HEK293 (cell line): ENCODE measurements around the gene METTL24.
"Not testable (repeated sequence)": the region's sequence is repeated elsewhere in the genome, so short reads cannot be mapped to it uniquely, and the experiment has no call there.

Experiments used
- CTCF ChIA-PET: fragments of 350-600 bp; formaldehyde crosslinking; extraction: SDS; loops from one replicate; lab custom pipeline; 2021; ENCODE audit warnings: antibody characterized with exemption; lab: Yijun Ruan, JAX
- POLR2A ChIA-PET: fragments of 300-600 bp; formaldehyde crosslinking; extraction: SDS; loops from one replicate; lab custom pipeline; 2020; ENCODE audit warnings: antibody characterized with exemption, inconsistent platforms; lab: Yijun Ruan, JAX
- H3K27ac ChIP-seq: fragments of 200-500 bp; sonication (Bioruptor generic); 2 replicates; pipeline ENCODE4 v1.5.1; 2014; ENCODE audit warnings: low read depth, low read length, control low read depth, inconsistent platforms; ENCODE audit errors: extremely low read depth
- H3K36me3 ChIP-seq, 2 experiments: fragments of 200-500 bp in 1 of 2; sonication (Bioruptor generic) in 1 of 2; 1 replicate in 1 of 2; 2 replicates in 1 of 2; pipeline ENCODE4 v1.5.1; 2014 to 2017; ENCODE audit warnings: inconsistent platforms in 2 of 2, low read length in 2 of 2; ENCODE audit not compliant: control insufficient read depth in 2 of 2, insufficient read depth in 1 of 2
- H3K4me1 ChIP-seq: fragments of 200-500 bp; sonication (Bioruptor generic); 2 replicates; pipeline ENCODE4 v1.5.1; 2014; ENCODE audit warnings: mild to moderate bottlenecking, low read length, inconsistent platforms; ENCODE audit not compliant: control insufficient read depth, insufficient read depth
- H3K4me3 ChIP-seq: 2 replicates; pipeline ENCODE4 v1.5.1; 2011; ENCODE audit warnings: low read depth, mild to moderate bottlenecking, control low read depth, low read length, moderate library complexity
- H3K9me3 ChIP-seq: fragments of 200-500 bp; sonication (Bioruptor generic); 2 replicates; pipeline ENCODE4 v1.5.1; 2014; ENCODE audit warnings: low read depth, low read length, inconsistent platforms; ENCODE audit not compliant: control insufficient read depth, insufficient read depth
- BCL11A ChIP-seq: fragments of 450-650 bp; formaldehyde crosslinking; IDR thresholded peaks from 2 replicates; pipeline ENCODE4 v1.5.1; 2016; ENCODE audit warnings: low read depth, missing biosample characterization, missing genetic modification characterization
- GFI1B ChIP-seq: fragments of 450-650 bp; formaldehyde crosslinking; IDR thresholded peaks from 2 replicates; pipeline ENCODE4 v1.5.1; 2016; ENCODE audit warnings: missing biosample characterization, missing genetic modification characterization
- GLIS2 ChIP-seq: fragments of 450-650 bp; formaldehyde crosslinking; IDR thresholded peaks from 2 replicates; pipeline ENCODE4 v1.5.1; 2016; ENCODE audit warnings: missing biosample characterization, missing genetic modification characterization
- KLF16 ChIP-seq: fragments of 450-650 bp; formaldehyde crosslinking; IDR thresholded peaks from 2 replicates; pipeline ENCODE4 v1.5.1; 2017; ENCODE audit warnings: missing biosample characterization, missing genetic modification characterization
- MZF1 ChIP-seq: fragments of 450-650 bp; formaldehyde crosslinking; IDR thresholded peaks from 2 replicates; pipeline ENCODE4 v1.5.1; 2017; ENCODE audit warnings: missing biosample characterization, missing genetic modification characterization, borderline replicate concordance
- OVOL3 ChIP-seq: fragments of 450-650 bp; formaldehyde crosslinking; IDR thresholded peaks from 2 replicates; pipeline ENCODE4 v1.5.1; 2016; ENCODE audit warnings: missing biosample characterization, missing genetic modification characterization
- REPIN1 ChIP-seq: fragments of 450-650 bp; formaldehyde crosslinking; IDR thresholded peaks from 2 replicates; pipeline ENCODE4 v1.5.1; 2017; ENCODE audit warnings: missing biosample characterization, missing genetic modification characterization, low read depth
- TCF7L2 ChIP-seq: IDR thresholded peaks from 2 replicates; pipeline ENCODE4 v1.6.1; 2011; ENCODE audit warnings: low read depth, mild to moderate bottlenecking, inconsistent platforms, low read length, moderate library complexity, borderline replicate concordance
- WT1 ChIP-seq: fragments of 450-650 bp; formaldehyde crosslinking; IDR thresholded peaks from 2 replicates; pipeline ENCODE4 v1.5.1; 2016; ENCODE audit warnings: missing biosample characterization, missing genetic modification characterization
- ZBTB8A ChIP-seq: fragments of 450-650 bp; formaldehyde crosslinking; IDR thresholded peaks from 2 replicates; pipeline ENCODE4 v1.5.1; 2016; ENCODE audit warnings: missing biosample characterization, missing genetic modification characterization
- ZFP37 ChIP-seq: fragments of 450-650 bp; formaldehyde crosslinking; IDR thresholded peaks from 2 replicates; pipeline ENCODE4 v1.5.1; 2016; ENCODE audit warnings: missing biosample characterization, missing genetic modification characterization
- ZNF132 ChIP-seq: fragments of 450-650 bp; formaldehyde crosslinking; IDR thresholded peaks from 2 replicates; pipeline ENCODE4 v1.5.1; 2017; ENCODE audit warnings: missing biosample characterization, missing genetic modification characterization, borderline replicate concordance
- ZNF223 ChIP-seq: fragments of 450-650 bp; formaldehyde crosslinking; IDR thresholded peaks from 2 replicates; pipeline ENCODE4 v1.5.1; 2016; ENCODE audit warnings: missing biosample characterization, missing genetic modification characterization
- ZNF311 ChIP-seq: fragments of 450-650 bp; formaldehyde crosslinking; IDR thresholded peaks from 2 replicates; pipeline ENCODE4 v1.5.1; 2017; ENCODE audit warnings: missing biosample characterization, missing genetic modification characterization, borderline replicate concordance
- ZNF324 ChIP-seq: fragments of 450-650 bp; formaldehyde crosslinking; IDR thresholded peaks from 2 replicates; pipeline ENCODE4 v1.5.1; 2016; ENCODE audit warnings: missing biosample characterization, missing genetic modification characterization
- ZNF350 ChIP-seq: fragments of 450-650 bp; formaldehyde crosslinking; IDR thresholded peaks from 2 replicates; pipeline ENCODE4 v1.5.0; 2017; ENCODE audit warnings: missing biosample characterization, mild to moderate bottlenecking, missing genetic modification characterization
- ZNF391 ChIP-seq: fragments of 450-650 bp; formaldehyde crosslinking; IDR thresholded peaks from 2 replicates; pipeline ENCODE4 v1.5.1; 2016; ENCODE audit warnings: low read depth, missing biosample characterization, missing genetic modification characterization, borderline replicate concordance
- ZNF629 ChIP-seq: fragments of 450-650 bp; formaldehyde crosslinking; IDR thresholded peaks from 2 replicates; pipeline ENCODE4 v1.5.1; 2017; ENCODE audit warnings: missing biosample characterization, missing genetic modification characterization
- ZXDB ChIP-seq: fragments of 450-650 bp; formaldehyde crosslinking; IDR thresholded peaks from 2 replicates; pipeline ENCODE4 v1.5.1; 2016; ENCODE audit warnings: missing biosample characterization, missing genetic modification characterization
- TF ChIP-seq, protein P1 (sequence below): fragments of 450-650 bp; formaldehyde crosslinking; IDR thresholded peaks from 2 replicates; pipeline ENCODE4 v1.5.1; 2017; ENCODE audit warnings: missing biosample characterization, missing genetic modification characterization
- TF ChIP-seq, protein P2 (sequence below): fragments of 450-650 bp; formaldehyde crosslinking; IDR thresholded peaks from 2 replicates; pipeline ENCODE4 v1.5.1; 2016; ENCODE audit warnings: missing biosample characterization, missing genetic modification characterization
- TF ChIP-seq, protein P3 (sequence below): fragments of 450-650 bp; formaldehyde crosslinking; IDR thresholded peaks from 2 replicates; pipeline ENCODE4 v1.5.1; 2016; ENCODE audit warnings: missing biosample characterization, missing genetic modification characterization
- TF ChIP-seq, protein P4 (sequence below): fragments of 450-650 bp; formaldehyde crosslinking; IDR thresholded peaks from 2 replicates; pipeline ENCODE4 v1.5.1; 2016; ENCODE audit warnings: missing biosample characterization, missing genetic modification characterization

METTL24 gene

DNA sequence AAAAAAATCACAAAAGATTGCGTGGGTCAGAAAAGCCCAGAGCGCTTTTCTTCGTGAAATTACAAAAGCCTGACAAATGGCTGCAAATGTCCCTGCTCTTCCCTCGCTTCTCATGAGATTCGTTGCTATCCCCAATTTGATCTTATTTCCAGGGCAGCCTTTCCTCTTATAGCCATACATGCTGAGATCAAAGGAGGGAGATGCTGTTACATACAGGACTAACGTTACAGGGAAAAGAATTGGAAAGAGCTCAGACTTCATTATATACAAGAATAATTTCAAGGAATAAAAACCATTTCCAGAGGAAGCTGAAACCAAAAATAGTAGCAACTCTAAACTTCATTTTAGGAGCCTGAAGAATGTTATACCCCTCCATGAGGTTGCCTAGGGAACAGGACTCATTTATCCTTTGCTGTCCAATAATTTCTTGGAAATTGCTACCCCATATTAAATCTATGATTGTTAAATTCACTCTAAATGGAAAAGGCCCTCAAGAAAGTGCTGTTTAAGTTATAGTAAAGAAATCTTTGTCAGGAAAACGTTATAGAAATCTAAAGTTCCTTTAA, 81.0 kb downstream of the METTL24 start:
- ChIA-PET CTCF (no interaction called here), POLR2A (no interaction called here)
- Histone ChIP-seq H3K9me3 (no peaks in the 10 kb centered on the region), H3K36me3 (no peaks in the 10 kb centered on the region), H3K4me1 (no peaks in the 10 kb centered on the region), H3K4me3 (no peak overlapping the region), H3K27ac (no peak overlapping the region)
- no peak for TF ChIP-seq ZNF311
- no peak for TF ChIP-seq ZNF132 (tag by site-specific recombination)
- TF ChIP-seq ZNF350 (tag by site-specific recombination) = no peak
- TF ChIP-seq, protein P1, sequence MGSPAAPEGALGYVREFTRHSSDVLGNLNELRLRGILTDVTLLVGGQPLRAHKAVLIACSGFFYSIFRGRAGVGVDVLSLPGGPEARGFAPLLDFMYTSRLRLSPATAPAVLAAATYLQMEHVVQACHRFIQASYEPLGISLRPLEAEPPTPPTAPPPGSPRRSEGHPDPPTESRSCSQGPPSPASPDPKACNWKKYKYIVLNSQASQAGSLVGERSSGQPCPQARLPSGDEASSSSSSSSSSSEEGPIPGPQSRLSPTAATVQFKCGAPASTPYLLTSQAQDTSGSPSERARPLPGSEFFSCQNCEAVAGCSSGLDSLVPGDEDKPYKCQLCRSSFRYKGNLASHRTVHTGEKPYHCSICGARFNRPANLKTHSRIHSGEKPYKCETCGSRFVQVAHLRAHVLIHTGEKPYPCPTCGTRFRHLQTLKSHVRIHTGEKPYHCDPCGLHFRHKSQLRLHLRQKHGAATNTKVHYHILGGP (tag by site-specific recombination) = no peak
- no peak for TF ChIP-seq ZNF629 (tag by site-specific recombination)
- no peak for TF ChIP-seq ZNF223 (tag by site-specific recombination)
- no peak for TF ChIP-seq TCF7L2
- TF ChIP-seq ZNF391 = no peak
- TF ChIP-seq, protein P2, sequence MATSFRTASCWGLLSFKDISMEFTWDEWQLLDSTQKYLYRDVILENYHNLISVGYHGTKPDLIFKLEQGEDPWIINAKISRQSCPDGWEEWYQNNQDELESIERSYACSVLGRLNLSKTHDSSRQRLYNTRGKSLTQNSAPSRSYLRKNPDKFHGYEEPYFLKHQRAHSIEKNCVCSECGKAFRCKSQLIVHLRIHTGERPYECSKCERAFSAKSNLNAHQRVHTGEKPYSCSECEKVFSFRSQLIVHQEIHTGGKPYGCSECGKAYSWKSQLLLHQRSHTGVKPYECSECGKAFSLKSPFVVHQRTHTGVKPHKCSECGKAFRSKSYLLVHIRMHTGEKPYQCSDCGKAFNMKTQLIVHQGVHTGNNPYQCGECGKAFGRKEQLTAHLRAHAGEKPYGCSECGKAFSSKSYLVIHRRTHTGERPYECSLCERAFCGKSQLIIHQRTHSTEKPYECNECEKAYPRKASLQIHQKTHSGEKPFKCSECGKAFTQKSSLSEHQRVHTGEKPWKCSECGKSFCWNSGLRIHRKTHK = no peak
- no peak for TF ChIP-seq GLIS2 (tag by site-specific recombination)
- TF ChIP-seq ZFP37 (tag by site-specific recombination) = no peak
- no peak for TF ChIP-seq ZBTB8A (tag by site-specific recombination)
- no peak for TF ChIP-seq BCL11A
- no peak for TF ChIP-seq KLF16 (tag by site-specific recombination)
- TF ChIP-seq MZF1 (tag by site-specific recombination) = no peak
- TF ChIP-seq WT1 (tag by site-specific recombination) = no peak

DNA sequence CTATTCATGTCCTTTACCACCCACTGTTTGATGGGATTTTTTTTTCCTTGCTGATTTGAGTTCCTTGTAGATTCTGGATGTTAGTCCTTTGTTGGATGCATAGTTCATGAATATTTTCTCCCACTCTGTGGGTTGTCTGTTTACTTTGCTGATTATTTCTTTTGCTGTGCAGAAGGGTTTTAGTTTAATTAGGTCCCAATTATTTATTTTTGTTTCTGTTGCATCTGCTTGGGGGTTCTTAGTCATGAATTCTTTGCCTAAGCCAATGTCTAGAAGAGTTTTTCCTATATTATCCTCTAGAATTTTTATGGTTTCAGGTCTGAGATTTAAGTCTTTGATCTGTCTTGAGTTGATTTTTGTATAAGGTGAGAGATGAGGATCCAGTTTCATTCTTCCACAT, 85.4 kb downstream of the METTL24 start:
- CTCF ChIA-PET, H3K9me3 ChIP-seq, H3K27ac ChIP-seq, POLR2A ChIA-PET, H3K4me3 ChIP-seq, H3K36me3 ChIP-seq, H3K4me1 ChIP-seq: not testable (repeated sequence)

DNA sequence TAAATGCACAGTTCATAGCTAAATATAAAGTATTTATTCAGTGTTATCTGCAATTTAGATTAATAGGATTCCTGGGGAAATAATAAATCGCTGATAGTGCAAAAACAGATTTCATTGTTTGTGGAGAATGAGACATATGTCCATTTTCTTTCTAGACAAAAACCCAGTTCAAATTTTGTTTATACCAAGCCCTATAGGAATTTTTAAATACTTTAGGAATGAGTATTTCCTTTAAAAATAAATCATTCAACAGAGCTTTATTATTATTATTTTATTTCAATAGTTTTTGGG, 86.5 kb downstream of the METTL24 start:
- H3K9me3 ChIP-seq = no peaks in the 10 kb centered on the region
- no peaks in the 10 kb centered on the region for H3K36me3 ChIP-seq
- no peak overlapping the region for H3K27ac ChIP-seq
- CTCF ChIA-PET = no interaction called here
- H3K4me3 ChIP-seq = no peak overlapping the region
- no peaks in the 10 kb centered on the region for H3K4me1 ChIP-seq
- POLR2A ChIA-PET = no interaction called here
- no peak for TF ChIP-seq ZXDB (tag by site-specific recombination)
- no peak for TF ChIP-seq OVOL3
- TF ChIP-seq, protein P3, sequence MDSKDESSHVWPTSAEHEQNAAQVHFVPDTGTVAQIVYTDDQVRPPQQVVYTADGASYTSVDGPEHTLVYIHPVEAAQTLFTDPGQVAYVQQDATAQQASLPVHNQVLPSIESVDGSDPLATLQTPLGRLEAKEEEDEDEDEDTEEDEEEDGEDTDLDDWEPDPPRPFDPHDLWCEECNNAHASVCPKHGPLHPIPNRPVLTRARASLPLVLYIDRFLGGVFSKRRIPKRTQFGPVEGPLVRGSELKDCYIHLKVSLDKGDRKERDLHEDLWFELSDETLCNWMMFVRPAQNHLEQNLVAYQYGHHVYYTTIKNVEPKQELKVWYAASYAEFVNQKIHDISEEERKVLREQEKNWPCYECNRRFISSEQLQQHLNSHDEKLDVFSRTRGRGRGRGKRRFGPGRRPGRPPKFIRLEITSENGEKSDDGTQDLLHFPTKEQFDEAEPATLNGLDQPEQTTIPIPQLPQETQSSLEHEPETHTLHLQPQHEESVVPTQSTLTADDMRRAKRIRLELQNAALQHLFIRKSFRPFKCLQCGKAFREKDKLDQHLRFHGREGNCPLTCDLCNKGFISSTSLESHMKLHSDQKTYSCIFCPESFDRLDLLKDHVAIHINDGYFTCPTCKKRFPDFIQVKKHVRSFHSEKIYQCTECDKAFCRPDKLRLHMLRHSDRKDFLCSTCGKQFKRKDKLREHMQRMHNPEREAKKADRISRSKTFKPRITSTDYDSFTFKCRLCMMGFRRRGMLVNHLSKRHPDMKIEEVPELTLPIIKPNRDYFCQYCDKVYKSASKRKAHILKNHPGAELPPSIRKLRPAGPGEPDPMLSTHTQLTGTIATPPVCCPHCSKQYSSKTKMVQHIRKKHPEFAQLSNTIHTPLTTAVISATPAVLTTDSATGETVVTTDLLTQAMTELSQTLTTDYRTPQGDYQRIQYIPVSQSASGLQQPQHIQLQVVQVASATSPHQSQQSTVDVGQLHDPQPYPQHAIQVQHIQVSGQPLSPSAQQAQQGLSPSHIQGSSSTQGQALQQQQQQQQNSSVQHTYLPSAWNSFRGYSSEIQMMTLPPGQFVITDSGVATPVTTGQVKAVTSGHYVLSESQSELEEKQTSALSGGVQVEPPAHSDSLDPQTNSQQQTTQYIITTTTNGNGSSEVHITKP = no peak
- TF ChIP-seq ZNF324 (tag by site-specific recombination) = no peak
- TF ChIP-seq, protein P4, sequence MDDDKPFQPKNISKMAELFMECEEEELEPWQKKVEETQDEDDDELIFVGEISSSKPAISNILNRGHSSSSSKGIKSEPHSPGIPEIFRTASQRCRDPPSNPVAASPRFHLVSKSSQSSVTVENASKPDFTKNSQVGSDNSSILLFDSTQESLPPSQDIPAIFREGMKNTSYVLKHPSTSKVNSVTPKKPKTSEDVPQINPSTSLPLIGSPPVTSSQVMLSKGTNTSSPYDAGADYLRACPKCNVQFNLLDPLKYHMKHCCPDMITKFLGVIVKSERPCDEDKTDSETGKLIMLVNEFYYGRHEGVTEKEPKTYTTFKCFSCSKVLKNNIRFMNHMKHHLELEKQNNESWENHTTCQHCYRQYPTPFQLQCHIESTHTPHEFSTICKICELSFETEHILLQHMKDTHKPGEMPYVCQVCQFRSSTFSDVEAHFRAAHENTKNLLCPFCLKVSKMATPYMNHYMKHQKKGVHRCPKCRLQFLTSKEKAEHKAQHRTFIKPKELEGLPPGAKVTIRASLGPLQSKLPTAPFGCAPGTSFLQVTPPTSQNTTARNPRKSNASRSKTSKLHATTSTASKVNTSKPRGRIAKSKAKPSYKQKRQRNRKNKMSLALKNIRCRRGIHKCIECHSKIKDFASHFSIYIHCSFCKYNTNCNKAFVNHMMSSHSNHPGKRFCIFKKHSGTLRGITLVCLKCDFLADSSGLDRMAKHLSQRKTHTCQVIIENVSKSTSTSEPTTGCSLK (tag by site-specific recombination) = no peak
- no peak for TF ChIP-seq REPIN1
- no peak for TF ChIP-seq GFI1B
- no peak for TF ChIP-seq ZNF350 (tag by site-specific recombination)
- TF ChIP-seq, all 188 proteins: peak for 0
